Stimulated activated naive CD8-positive, alpha-beta T cell treated with anti-CD3 and anti-CD28 coated beads, Interleukin-15, Interleukin-2, amounts not matched to agents 100 ng/mL and 50 ng/mL, for 24 hours (primary cell): Measurements from ENCODE around the gene DHRS7.

Source experiments
- H3K27ac Mint-ChIP-seq: one replicate; pipeline ENCODE4 v1.8.0; 2021; ENCODE audit warnings: mild to moderate bottlenecking, mixed read lengths
- H3K27me3 Mint-ChIP-seq: one replicate; pipeline ENCODE4 v1.8.0; 2021; ENCODE audit warnings: mixed read lengths
- H3K36me3 Mint-ChIP-seq: one replicate; pipeline ENCODE4 v1.8.0; 2021; ENCODE audit warnings: low read depth, mixed read lengths
- H3K4me1 Mint-ChIP-seq: one replicate; pipeline ENCODE4 v1.8.0; 2021; ENCODE audit warnings: low read depth, mixed read lengths
- H3K4me3 Mint-ChIP-seq: one replicate; pipeline ENCODE4 v1.8.0; 2021; ENCODE audit warnings: mild to moderate bottlenecking, mixed read lengths
- H3K9me3 Mint-ChIP-seq: one replicate; pipeline ENCODE4 v1.8.0; 2021; ENCODE audit warnings: mixed read lengths

Gene DHRS7

GRCh38 chr14:60196291-60196690 is 31.1 kb upstream of the DHRS7 start:
- no peaks in the 10 kb centered on the region for H3K36me3 Mint-ChIP-seq
- no peak overlapping the region for H3K4me3 Mint-ChIP-seq
- H3K27me3 Mint-ChIP-seq: peaks cover 16% of the 10 kb centered on the region
- H3K9me3 Mint-ChIP-seq: peaks cover 6% of the 10 kb centered on the region
- H3K27ac Mint-ChIP-seq: no peak overlapping the region
- H3K4me1 Mint-ChIP-seq: peaks cover 13% of the 10 kb centered on the region

GRCh38 chr14:60195179-60195810 is 30.1 kb upstream of the DHRS7 start:
- Mint-ChIP-seq H3K4me3 (no peak overlapping the region), H3K36me3 (no peaks in the 10 kb centered on the region), H3K27me3 (peaks cover 11% of the 10 kb centered on the region), H3K9me3 (peaks cover 6% of the 10 kb centered on the region), H3K4me1 (peaks cover 13% of the 10 kb centered on the region), H3K27ac (no peak overlapping the region)

GRCh38 chr14:60189923-60190840 is 25.0 kb upstream of the DHRS7 start:
- Mint-ChIP-seq H3K4me1 (no peaks in the 10 kb centered on the region), H3K27ac (no peak overlapping the region), H3K36me3 (no peaks in the 10 kb centered on the region), H3K9me3 (no peaks in the 10 kb centered on the region), H3K27me3 (no peaks in the 10 kb centered on the region), H3K4me3 (no peak overlapping the region)

- Mint-ChIP-seq H3K36me3 (no peaks in the 10 kb centered on the region), H3K27me3 (no peaks in the 10 kb centered on the region), H3K27ac (no peak overlapping the region), H3K4me1 (peaks cover 10% of the 10 kb centered on the region), H3K9me3 (no peaks in the 10 kb centered on the region), H3K4me3 (no peak overlapping the region)
Measured at GRCh38 chr14:60188696-60189095, 23.5 kb upstream of the DHRS7 start.

- Mint-ChIP-seq H3K27ac (no peak overlapping the region), H3K4me3 (no peak overlapping the region), H3K9me3 (no peaks in the 10 kb centered on the region), H3K36me3 (no peaks in the 10 kb centered on the region), H3K27me3 (no peaks in the 10 kb centered on the region), H3K4me1 (peaks cover 16% of the 10 kb centered on the region)
Measured at GRCh38 chr14:60188115-60188514, 22.9 kb upstream of the DHRS7 start.

GRCh38 chr14:60184905-60185555 is 19.8 kb upstream of the DHRS7 start:
- Mint-ChIP-seq H3K27ac (no peak overlapping the region), H3K36me3 (no peaks in the 10 kb centered on the region), H3K9me3 (no peaks in the 10 kb centered on the region), H3K4me1 (peaks cover 16% of the 10 kb centered on the region), H3K27me3 (no peaks in the 10 kb centered on the region), H3K4me3 (no peak overlapping the region)

- H3K27me3 Mint-ChIP-seq: no peaks in the 10 kb centered on the region
- H3K4me1 Mint-ChIP-seq: peaks cover 20% of the 10 kb centered on the region
- H3K27ac Mint-ChIP-seq: peak overlapping the region; percentile 84
- H3K9me3 Mint-ChIP-seq: no peaks in the 10 kb centered on the region
- H3K36me3 Mint-ChIP-seq: no peaks in the 10 kb centered on the region
- peak overlapping the region; percentile 76 for H3K4me3 Mint-ChIP-seq
Measured at GRCh38 chr14:60184146-60184904, 19.1 kb upstream of the DHRS7 start.

GRCh38 chr14:60183741-60184140 is 18.5 kb upstream of the DHRS7 start:
- Mint-ChIP-seq H3K36me3 (no peaks in the 10 kb centered on the region), H3K4me3 (peak overlapping the region; percentile 76), H3K9me3 (no peaks in the 10 kb centered on the region), H3K27ac (peak overlapping the region; percentile 84), H3K27me3 (no peaks in the 10 kb centered on the region), H3K4me1 (peaks cover 20% of the 10 kb centered on the region)

GRCh38 chr14:60183138-60183537 is 17.9 kb upstream of the DHRS7 start:
- peak overlapping the region; percentile 4 for H3K4me3 Mint-ChIP-seq
- peak overlapping the region; percentile 84 for H3K27ac Mint-ChIP-seq
- H3K27me3 Mint-ChIP-seq: no peaks in the 10 kb centered on the region
- H3K9me3 Mint-ChIP-seq: no peaks in the 10 kb centered on the region
- H3K4me1 Mint-ChIP-seq: peaks cover 20% of the 10 kb centered on the region
- no peaks in the 10 kb centered on the region for H3K36me3 Mint-ChIP-seq

GRCh38 chr14:60179431-60179869 is 14.3 kb upstream of the DHRS7 start:
- Mint-ChIP-seq H3K36me3 (no peaks in the 10 kb centered on the region), H3K27me3 (no peaks in the 10 kb centered on the region), H3K4me3 (no peak overlapping the region), H3K9me3 (no peaks in the 10 kb centered on the region), H3K27ac (no peak overlapping the region), H3K4me1 (peaks cover 15% of the 10 kb centered on the region)

- Mint-ChIP-seq H3K4me3 (no peak overlapping the region), H3K4me1 (peaks cover 11% of the 10 kb centered on the region), H3K36me3 (no peaks in the 10 kb centered on the region), H3K27me3 (no peaks in the 10 kb centered on the region), H3K27ac (no peak overlapping the region), H3K9me3 (no peaks in the 10 kb centered on the region)
Measured at GRCh38 chr14:60178820-60179219, 13.6 kb upstream of the DHRS7 start.

GRCh38 chr14:60178164-60178563 is 13.0 kb upstream of the DHRS7 start:
- no peak overlapping the region for H3K4me3 Mint-ChIP-seq
- no peak overlapping the region for H3K27ac Mint-ChIP-seq
- H3K9me3 Mint-ChIP-seq: no peaks in the 10 kb centered on the region
- H3K4me1 Mint-ChIP-seq: peaks cover 5% of the 10 kb centered on the region
- H3K36me3 Mint-ChIP-seq: no peaks in the 10 kb centered on the region
- H3K27me3 Mint-ChIP-seq: no peaks in the 10 kb centered on the region

- H3K27me3 Mint-ChIP-seq: no peaks in the 10 kb centered on the region
- H3K4me1 Mint-ChIP-seq: peaks cover 4% of the 10 kb centered on the region
- H3K27ac Mint-ChIP-seq: no peak overlapping the region
- H3K36me3 Mint-ChIP-seq: no peaks in the 10 kb centered on the region
- no peaks in the 10 kb centered on the region for H3K9me3 Mint-ChIP-seq
- H3K4me3 Mint-ChIP-seq: no peak overlapping the region
Measured at GRCh38 chr14:60175255-60175902, 10.2 kb upstream of the DHRS7 start.
